ENCODE results near the gene ZRANB2.

- TF ChIP-seq CTCF (IDR thresholded peaks at IDR 0.05): peak in 2 of 7 experiments; percentile 4 to 5
- TF ChIP-seq POLR2A (IDR thresholded peaks at IDR 0.05): no peak
Observed at GRCh38 chr1:71101839-71102376, 21.1 kb upstream of the ZRANB2 start.

Measured in body of pancreas (tissue), 4 donors.